Measurements from ENCODE around the gene CDK6.
"Not testable (repeated sequence)": the region's sequence is repeated elsewhere in the genome, so short reads cannot be mapped to it uniquely, and the experiment has no call there.

The CDK6 gene

GRCh38 chr7:92622030-92622429, 214.3 kb downstream of the CDK6 start:
- DNase-seq (ENCODE audit: low spot score): no peak

GRCh38 chr7:92621561-92622023, 214.8 kb downstream of the CDK6 start:
- DNase-seq (ENCODE audit: low spot score): no peak

GRCh38 chr7:92621026-92621540, 215.3 kb downstream of the CDK6 start:
- DNase-seq (ENCODE audit: low spot score): peak; percentile 94

GRCh38 chr7:92615861-92616260, 220.5 kb downstream of the CDK6 start:
- DNase-seq (ENCODE audit: low spot score): peak; percentile 28

- DNase-seq (ENCODE audit: low spot score): no peak
Measured at GRCh38 chr7:92614660-92615174, 221.7 kb downstream of the CDK6 start.

GRCh38 chr7:92613720-92614119, 222.7 kb downstream of the CDK6 start:
- no peak for DNase-seq (ENCODE audit: low spot score)

GRCh38 chr7:92613214-92613613, 223.2 kb downstream of the CDK6 start:
- no peak for DNase-seq (ENCODE audit: low spot score)

GRCh38 chr7:92612501-92612900, 223.9 kb downstream of the CDK6 start:
- DNase-seq (ENCODE audit: low spot score): no peak

GRCh38 chr7:92611735-92612134, 224.6 kb downstream of the CDK6 start:
- no peak for DNase-seq (ENCODE audit: low spot score)

- peak; percentile 69 for DNase-seq (ENCODE audit: low spot score)
Measured at GRCh38 chr7:92609921-92610518, 226.4 kb downstream of the CDK6 start.

GRCh38 chr7:92608380-92609322, 227.7 kb downstream of the CDK6 start:
- no peak for DNase-seq (ENCODE audit: low spot score)

- no peak for DNase-seq (ENCODE audit: low spot score)
Measured at GRCh38 chr7:92606985-92607384, 229.4 kb downstream of the CDK6 start.

GRCh38 chr7:92604517-92604916, 231.9 kb downstream of the CDK6 start:
- DNase-seq (ENCODE audit: low spot score): not testable (repeated sequence)

GRCh38 chr7:92603089-92603445, 233.3 kb downstream of the CDK6 start:
- DNase-seq (ENCODE audit: low spot score): no peak

GRCh38 chr7:92602352-92603088, 233.9 kb downstream of the CDK6 start:
- DNase-seq (ENCODE audit: low spot score): no peak

GRCh38 chr7:92598310-92598981, 237.9 kb downstream of the CDK6 start:
- DNase-seq (ENCODE audit: low spot score): no peak

- peak; percentile 57 for DNase-seq (ENCODE audit: low spot score)
Measured at GRCh38 chr7:92595281-92595680, 241.1 kb downstream of the CDK6 start.

- no peak for DNase-seq (ENCODE audit: low spot score)
Measured at GRCh38 chr7:92594746-92595145, 241.6 kb downstream of the CDK6 start.

- no peak for DNase-seq (ENCODE audit: low spot score)
Measured at GRCh38 chr7:92590711-92591310, 245.6 kb downstream of the CDK6 start.

GRCh38 chr7:92589056-92589455, 247.3 kb downstream of the CDK6 start:
- DNase-seq (ENCODE audit: low spot score): peak; percentile 45

- peak; percentile 73 for DNase-seq (ENCODE audit: low spot score)
Measured at GRCh38 chr7:92588561-92588960, 247.8 kb downstream of the CDK6 start.
